Spleen (tissue), 7 donors: ENCODE results near the gene PRR22.

Experiments
- POLR2A ChIP-seq, 3 donors: fragments of 450-650 bp; IDR thresholded peaks; one replicate each; pipeline ENCODE4 v1.5.1; 2017; ENCODE audit warnings: antibody characterized with exemption in 3 of 3, mild to moderate bottlenecking in 1 of 3
- POLR2AphosphoS5 ChIP-seq, 3 donors: sonication (generic); formaldehyde crosslinking; IDR thresholded peaks; one replicate each; pipeline ENCODE4 v1.5.1; 2017; ENCODE audit warnings: antibody characterized with exemption in 3 of 3
- TF ChIP-seq, protein P1 (sequence below), 11 experiments: fragments of 200-600 bp in 7 of 11; fragments of 450-650 bp in 4 of 11; sonication (generic) in 4 of 11; IDR thresholded peaks in 8 of 11; conservative IDR thresholded peaks in 3 of 11; 1 replicate in 7 of 11; 2 replicates in 4 of 11; pipeline versions ENCODE4 v1.4.0 to v1.8.0; 2016 to 2021; ENCODE audit warnings: antibody characterized with exemption in 11 of 11, inconsistent platforms in 4 of 11, mild to moderate bottlenecking in 1 of 11
- donor health status: DM: no; HTN: no; CAD: no; lungs with moderate emphysema.
- donor health status: DM: no; HTN: no; CAD: no.
- donor health status: DM: no; HTN: no; CAD: no.

DNA sequence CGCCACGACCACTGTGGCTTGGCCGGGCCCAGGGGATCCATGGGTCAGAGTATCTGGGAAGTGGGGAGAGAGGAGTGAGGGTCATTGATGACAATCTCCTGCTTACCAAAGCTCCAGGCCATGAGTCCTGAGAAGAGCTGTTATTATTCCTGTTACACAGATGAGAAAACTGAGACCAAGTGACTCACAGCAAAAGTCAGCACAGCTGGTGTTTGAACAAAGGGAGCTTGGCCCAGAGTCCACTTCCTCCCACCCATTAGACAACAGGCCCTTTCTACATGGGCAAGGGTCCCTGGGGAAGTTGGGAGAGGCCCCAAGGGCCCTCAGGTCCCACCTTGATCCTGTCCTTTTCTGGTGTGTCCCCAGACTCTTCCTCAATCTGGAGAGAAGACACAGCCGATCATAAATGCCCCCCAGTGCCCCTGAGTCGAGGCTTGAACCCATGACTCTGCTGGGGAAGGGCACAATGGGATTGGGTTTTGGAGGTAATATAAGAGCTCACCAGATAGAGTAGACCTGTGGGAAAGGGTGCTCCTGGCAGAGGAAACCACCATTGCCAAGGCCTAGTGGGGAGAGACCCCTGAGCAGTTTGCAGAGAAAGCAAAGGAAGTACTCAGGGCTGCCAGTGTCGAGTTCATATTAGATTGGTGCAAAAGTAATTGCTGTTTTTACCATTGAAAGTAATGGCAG, 48.1 kb upstream of the PRR22 start:
- TF ChIP-seq POLR2AphosphoS5 (IDR thresholded peaks at IDR 0.05): no peak
- TF ChIP-seq, protein P1, sequence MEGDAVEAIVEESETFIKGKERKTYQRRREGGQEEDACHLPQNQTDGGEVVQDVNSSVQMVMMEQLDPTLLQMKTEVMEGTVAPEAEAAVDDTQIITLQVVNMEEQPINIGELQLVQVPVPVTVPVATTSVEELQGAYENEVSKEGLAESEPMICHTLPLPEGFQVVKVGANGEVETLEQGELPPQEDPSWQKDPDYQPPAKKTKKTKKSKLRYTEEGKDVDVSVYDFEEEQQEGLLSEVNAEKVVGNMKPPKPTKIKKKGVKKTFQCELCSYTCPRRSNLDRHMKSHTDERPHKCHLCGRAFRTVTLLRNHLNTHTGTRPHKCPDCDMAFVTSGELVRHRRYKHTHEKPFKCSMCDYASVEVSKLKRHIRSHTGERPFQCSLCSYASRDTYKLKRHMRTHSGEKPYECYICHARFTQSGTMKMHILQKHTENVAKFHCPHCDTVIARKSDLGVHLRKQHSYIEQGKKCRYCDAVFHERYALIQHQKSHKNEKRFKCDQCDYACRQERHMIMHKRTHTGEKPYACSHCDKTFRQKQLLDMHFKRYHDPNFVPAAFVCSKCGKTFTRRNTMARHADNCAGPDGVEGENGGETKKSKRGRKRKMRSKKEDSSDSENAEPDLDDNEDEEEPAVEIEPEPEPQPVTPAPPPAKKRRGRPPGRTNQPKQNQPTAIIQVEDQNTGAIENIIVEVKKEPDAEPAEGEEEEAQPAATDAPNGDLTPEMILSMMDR (IDR thresholded peaks at IDR 0.05 in 8 of 11, conservative IDR thresholded peaks at IDR 0.05 in 3 of 11): no peak
- no peak for TF ChIP-seq POLR2A (IDR thresholded peaks at IDR 0.05)
